HG02610 (cell line): Measurements from ENCODE around the gene ZFYVE26.
"Not testable (repeated sequence)": the region's sequence is repeated elsewhere in the genome, so short reads cannot be mapped to it uniquely, and the experiment has no call there.

Experiments used
- ATAC-seq: cut with Tn5 transposase; IDR thresholded peaks from one replicate; pipeline ENCODE4 v1.9.1; 2021; ENCODE audit warnings: mild to moderate bottlenecking, moderate library complexity; ENCODE audit not compliant: unreplicated experiment

Gene ZFYVE26

DNA sequence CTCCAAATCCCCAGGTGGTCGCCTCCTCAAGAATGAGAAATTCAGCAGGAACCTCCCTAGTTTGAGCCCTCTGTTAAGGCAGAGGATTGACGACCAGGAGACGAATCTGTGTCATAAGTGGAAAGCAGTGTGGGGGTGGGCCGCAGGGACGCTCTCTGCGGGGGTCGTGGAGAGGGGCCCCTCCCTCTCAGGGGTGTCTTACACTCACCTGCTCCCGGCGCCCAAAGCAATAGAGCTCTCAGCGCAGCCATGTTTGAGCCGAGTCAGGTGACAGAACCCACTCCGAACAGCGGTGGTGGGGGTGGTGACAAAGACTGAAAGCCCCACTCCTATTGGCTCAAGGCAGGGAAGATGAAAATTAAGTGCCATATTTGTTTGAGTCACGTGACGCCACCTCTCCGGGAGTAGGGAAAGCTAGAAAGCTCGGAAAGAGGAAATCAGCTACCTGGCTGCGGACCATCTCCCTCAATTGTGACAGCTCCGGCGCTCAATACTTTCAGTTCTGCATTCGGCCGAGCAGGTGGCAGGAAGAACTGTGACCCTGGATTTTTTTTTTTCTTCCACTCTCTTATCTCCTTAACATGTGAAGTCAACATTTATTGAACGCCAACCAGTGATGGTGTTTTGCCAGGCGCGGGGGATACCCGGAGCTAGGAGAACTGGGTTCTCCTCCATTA is at the start of gene ZFYVE26:
TSS of gene ZFYVE26 (minus strand) at position 265 of the 677 bp plus-strand sequence. CDS start 627 bp downstream, outside the sequence.
- ATAC-seq: peak; percentile 73

DNA sequence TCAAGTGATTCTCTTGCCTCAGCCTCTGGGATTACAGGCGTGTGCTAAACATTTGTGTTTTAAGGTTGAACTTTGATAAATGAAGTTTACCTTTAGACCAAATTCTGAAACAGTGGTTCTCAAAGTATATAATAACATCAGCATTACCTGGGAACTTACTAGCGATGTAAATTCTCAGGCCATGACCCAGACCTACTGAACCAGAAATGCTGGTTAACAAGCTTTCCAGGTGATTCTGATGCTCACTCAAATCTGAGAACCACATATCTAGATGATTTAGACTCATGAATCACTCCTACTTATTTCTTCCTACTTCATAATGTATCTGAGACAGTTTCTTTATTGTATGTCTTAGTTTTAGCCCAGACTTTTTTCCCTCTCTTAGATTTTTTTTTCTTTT is 46.8 kb upstream of the ZFYVE26 start:
- no peak for ATAC-seq

DNA sequence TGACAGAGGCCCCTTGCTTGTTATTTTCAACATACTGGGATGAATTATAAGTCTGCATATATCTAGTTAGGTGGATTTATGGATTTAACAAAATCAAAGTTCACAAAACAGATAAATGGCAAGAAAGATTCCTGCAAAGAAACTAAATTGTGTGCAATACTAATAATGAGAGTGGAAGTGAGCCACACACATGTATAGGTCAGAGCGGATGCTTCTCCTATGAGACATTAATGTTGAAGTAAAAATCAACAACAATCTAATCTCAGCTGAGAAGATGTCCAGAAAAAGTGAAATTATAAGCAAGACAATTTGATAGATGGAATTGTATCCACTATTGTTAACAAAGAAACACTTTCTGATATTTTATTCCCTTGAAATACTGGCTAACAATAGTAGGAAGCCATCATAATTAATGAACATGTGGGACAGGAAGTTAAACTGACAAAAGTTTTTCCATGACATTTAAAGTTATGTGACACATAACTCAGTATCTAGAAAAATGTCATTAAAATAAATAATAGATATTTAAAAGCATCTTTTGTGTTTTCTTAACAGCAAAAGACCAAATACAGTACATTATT is 42.9 kb upstream of the ZFYVE26 start:
- no peak for ATAC-seq

DNA sequence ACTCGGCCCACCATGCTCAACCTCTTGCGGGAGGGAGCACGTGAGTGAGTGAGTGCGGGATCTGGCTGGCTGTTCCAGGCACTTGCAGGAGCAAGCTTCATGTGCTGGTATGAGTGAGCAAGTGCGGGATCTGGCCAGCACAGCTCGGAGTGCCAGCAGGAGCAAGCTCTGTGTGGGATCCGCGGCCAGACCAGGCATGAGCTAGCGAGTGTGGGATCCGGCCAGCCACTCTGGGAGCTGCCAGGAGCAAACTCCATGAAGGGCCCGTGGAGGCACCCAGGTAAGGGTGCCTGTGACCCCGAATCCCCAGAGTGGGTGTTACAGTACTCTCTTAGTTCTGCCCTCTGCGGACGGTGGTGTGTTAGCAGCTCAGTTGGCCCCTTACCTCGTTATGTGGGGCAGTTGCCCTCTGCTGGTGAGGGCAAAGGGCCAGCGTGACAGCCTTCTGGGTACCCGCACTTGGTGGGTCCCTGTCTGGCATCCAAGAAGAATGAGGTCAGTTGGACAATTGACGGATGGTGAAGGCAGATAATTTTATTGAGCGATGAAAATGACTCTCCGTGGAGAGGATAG is 41.5 kb upstream of the ZFYVE26 start:
- no peak for ATAC-seq

DNA sequence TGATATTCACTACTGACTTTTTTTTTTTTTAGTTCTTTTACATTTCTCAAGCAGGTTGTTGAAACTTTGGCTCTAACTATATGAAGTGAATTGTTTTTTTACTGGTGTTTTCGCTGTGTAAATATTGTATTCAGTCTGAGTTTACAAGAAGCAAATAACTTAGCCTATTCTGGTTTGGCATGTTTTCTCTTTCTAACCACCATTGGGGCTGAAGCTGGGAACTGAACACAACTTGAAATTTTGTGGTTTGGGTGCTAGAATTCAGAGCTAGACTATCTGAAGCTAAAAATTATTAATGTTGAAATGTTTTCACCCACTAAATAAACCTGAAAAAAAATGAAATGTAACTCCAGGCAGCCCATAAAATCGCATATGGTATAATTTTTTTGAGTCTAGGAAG is 40.4 kb upstream of the ZFYVE26 start:
- no peak for ATAC-seq

DNA sequence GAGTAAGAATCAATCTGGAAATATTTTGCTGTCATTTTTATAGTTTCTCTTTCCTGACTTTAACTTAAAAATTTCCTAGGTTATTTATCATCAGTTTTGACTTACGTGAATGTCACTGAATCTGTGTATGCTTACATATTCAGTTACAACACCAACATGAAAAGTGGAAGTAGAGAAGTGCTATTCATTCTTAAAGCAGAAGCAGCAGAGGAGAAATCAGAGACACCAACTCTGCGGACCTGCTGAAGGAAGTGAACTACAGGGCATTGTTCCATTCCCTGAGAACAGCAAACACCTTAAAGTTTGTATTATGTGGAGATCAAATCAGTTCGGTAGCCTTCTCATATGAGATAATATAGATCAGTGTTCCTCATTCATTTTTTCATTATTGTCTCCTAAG is 37.3 kb upstream of the ZFYVE26 start:
- peak; percentile 40 for ATAC-seq

DNA sequence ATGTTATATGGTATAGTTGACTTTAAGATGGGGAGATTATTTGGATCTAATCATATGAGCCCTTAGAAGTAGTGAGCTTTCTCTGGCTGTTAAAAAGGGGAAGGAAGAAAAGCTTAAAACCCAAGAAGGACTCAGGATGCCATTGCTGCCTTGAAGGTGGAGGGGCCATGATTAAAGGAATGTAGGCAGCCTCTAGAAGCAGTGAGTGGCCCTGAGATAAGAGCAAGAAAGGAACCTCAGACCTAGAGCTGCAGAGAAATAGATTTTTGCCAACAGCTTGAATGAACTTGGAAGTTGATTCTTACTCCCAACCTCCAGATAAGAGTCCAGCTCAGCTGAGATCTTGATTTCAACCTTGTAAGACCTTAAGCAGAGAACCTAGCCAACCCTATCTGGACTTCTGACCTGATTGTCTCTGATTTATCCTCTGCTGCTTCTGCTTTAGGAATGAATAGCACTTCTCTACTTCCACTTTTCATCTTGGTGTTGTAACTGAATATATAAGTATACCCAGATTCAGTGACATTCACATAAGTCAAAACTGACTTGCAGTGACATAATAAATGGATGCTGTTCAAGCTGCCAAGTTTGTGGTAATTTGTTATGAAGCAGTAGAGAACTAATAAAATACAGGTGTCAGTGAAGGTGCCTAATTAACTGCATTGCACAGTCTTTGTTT is 36.7 kb upstream of the ZFYVE26 start:
- ATAC-seq: peak; percentile 82

DNA sequence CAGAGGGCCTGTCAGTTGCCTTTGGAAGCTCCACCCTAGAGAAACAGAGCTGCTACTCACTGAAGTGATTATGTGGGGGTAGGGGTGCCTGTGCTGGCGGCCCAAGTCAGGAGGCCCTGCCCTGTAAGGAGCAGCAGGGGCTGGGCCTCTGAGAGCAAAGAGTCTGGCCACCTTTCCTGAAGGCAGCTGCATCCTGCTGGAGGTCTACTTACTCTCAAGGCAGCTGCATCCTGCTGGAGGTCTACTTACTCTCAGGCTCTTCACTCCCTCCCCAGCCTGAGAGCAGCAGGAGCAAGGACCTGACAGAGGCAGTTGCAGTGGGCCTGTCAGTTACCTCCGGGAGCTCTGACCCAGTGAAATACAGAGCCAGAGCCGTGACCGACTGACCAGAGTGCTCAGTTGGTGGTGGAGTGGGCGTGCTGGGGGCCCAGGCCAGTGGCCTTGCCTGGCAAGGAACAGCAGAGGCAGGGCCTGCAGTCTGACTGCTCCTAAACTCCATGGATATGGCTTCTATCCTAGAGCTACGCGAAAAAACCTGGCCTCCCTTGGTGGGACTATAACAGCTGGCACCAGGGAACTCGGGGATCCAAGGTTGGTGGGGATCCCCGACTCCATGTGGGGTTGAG is 35.5 kb upstream of the ZFYVE26 start:
- no peak for ATAC-seq

DNA sequence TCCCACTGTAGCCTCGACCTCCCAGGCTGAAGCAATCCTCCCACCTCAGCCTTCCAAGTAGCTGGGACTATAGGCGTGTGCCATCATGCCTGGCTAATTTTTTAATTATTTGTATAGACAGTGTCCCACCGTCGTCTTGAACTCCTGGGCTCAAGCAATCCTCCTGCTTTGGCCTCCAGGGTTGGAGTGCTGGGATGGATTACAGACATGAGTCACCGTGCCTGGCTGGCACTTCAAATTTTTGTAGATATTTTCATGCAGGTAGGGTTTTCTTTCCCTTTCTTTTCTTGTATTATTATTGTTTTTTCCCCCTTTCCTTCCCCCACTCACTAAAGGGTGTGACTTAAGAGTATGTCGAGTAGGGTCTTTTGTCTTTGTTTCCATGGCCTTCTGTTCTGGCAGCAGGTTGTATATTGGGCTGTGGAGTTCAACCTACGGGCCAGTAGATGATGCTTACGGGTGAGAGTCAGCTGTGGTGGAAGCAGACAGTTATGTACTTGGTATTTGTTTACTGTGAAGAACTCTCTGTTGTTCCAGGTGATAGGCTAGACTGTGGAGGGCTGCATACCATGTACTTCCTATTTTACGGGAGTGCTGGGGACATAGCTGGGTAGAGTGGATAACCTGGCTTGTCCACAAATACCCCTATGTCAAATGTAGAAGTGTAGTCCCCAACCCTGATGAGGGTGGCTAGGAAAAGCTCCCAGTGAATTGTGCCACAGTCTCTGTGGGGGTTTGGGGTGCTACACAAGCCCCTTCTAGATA is 33.9 kb upstream of the ZFYVE26 start:
- no peak for ATAC-seq

DNA sequence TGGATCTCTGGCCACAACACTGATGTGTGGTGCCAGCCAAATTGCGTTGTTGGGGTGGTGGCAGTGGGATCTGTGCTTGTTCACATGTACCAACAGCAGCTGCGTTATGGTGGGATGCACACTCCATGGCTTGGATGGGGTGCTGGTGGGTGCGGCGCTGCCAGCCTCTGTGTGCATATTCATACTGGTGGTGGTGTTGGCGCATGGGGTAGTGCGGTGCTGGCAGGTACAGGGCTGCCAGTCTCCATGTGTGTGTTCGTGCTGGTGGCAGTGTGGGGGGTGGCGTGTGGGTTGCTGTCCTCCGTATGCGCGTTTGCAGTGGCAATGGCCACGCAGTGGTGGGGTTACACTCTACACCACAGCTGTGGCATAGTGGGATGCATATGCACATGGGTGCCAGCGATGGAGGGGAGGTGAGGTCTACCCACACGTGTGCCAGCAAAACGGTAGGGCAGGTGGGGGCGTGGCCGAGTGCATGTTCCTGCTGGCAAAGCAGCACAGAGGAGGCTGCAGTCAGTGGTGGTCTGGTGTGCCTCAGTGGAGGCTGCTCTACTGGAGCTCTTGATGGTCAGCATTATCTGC is 29.7 kb upstream of the ZFYVE26 start:
- no peak for ATAC-seq

DNA sequence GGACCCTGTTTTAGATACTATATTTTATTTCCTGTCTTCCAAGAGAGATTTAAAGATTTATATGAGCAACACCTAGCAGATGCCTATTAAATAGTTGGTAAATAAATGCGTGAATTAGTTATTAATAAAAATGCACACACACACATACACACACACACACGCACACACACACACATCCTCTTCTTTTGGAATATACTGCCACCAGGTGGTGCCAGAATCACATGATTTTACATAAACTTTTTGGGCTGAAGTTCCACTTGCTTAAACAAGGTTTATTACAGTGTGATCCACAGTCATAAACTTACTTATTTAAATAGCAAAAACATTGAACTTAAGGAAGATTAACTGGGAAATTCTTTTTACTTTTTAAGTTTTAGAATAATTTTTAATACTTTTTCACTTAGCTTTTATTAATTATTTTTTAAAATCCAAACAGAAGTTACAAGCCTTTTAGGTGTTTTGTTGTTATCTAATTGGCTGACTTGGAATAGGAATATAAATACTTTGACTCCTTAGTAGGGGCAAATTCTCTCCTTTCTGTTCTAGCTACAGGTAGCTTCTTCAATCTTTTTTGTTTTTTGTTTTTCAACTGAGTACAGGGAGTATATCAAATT is 20.7 kb upstream of the ZFYVE26 start:
- no peak for ATAC-seq

DNA sequence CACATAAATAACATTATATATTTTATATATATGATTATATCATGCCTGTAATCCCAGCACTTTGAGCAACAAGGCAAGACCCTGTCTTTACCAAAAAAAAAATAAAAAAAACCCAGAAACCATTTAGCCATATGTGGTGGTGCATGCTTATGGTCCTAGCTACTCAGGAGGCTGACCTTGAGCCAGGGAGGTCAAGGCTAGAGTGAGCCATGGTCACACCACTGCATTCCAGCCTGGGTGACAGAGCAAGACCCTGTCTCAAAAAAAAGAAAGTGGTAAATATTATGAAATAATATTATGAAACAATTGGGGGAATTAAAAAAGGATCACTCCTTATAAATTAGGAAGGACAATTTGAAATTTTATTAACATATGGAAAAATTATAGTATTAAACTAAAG is 19.2 kb upstream of the ZFYVE26 start:
- no peak for ATAC-seq

DNA sequence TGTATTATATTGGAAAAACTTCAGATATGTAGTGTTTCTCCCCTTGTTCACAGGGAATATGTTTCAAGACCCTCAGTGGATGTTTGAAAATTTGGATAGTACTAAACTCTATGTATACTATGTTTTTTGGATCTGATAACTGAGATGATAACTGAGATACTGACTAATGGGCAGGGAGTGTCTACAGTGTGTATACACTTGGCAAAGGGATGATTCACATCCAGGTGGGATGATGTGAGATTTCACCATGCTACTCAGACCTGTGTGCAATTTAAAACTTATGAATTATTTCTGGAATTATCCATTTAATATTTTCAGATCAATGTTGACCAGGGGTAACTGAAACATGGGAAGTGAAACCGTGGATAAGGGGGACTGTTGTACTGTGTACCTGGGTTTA is 17.0 kb upstream of the ZFYVE26 start:
- ATAC-seq: no peak

DNA sequence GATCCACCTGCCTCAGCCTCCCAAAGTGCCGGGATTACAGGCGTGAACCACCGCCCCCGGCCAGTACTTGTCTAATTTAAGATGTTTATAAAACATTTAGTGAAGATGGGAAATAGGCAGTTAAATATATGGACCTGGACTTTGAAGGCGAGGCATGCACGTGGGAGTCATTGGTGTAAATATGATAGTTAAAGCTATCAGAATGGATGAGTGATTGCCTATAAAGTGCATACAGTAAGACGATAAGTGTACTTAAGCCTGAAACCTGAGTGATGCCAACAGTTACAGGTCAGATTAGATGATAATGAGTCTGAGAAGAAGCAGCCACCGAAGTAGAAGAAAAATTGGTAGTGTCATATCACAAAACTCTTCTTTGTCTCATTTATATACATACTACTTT is 14.7 kb upstream of the ZFYVE26 start:
- ATAC-seq: no peak

DNA sequence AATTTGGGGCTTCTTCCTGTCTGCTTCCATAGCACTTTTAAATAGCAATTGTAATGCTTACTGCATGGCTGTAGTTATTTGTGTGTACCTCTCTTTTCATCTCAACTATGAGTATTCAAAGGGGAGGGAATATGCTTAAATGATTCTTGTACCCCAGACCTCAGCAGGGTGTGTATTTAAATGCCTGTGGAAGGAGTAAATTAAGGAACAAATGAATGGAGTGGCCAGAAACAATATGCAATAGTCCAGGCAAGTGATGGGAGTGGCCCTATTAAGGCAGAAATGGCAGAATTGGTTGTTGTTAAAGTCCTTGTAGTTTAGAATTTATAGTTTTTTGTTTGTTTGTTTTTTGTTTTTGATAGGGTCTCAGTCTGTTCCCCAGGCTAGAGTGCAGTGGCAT is 4.7 kb upstream of the ZFYVE26 start:
- no peak for ATAC-seq

DNA sequence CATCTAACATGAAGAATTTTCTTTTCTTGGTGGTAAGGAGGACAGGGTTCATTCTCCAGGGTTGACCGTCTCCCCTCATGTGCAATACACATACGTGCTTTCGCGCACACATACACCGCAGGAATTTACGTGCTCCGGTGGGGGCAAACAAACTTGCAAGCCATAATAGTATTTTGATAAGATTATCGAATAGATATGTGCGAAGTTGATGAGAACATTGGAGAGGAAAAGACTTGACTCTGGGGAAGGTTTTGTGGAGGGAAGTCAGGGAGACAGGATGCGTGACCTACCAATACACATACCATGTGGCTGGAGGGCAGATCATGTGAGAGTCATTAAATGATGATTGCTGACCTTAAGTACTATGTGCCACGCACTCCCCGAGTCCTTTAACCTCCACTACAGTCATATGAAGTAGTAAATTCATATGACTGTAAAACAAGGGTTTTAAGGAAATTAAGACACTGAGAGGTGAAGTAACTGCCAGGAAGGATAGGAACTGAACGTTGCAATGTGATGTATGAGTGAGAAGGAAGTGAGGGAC is 4.1 kb upstream of the ZFYVE26 start:
- ATAC-seq: no peak

DNA sequence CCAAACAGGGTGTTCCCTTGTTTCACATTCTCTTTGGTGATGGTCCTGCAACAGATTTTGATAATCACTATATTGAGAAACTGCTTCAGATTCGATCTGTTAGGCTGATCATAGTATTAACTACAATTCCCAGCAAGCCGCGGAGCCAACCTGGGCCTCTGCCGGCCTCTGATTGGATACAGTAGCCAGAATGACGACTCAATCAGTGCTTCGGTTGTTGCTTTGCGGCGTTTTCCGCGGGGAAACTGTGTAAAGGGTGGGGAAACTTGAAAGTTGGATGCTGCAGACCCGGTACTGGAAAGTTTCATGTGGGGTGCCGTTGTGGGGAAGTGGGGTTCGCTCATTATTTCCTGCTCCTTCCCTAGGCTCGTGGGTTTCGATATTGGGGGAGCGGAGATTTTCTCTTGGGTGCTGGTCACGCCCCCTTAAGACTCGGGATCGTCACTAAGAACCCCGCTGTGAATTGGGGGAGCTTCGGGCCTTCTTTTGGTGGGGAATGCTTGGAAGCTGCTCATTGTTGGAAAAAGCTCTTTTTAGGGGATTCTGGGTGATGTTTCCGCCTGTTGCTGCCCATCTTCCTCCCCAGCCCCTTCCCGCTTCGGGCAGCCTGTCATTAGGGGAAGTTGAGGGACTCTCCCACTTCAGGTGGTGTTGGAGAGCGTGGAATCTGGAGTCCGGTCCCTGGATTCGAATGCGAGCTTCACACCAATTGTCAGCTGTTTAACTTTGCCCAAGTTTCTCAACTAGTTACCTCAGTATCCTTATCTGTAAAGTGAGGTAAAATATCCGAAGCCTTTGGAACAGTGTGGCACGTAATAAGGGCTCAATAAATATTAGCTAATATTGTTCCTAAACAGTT is 3.4 kb upstream of the ZFYVE26 start, which contains the start of gene RAD51B:
TSS of gene RAD51B (plus strand) at position 217 of the 859 bp plus-strand sequence.
- ATAC-seq: peak; percentile 65

DNA sequence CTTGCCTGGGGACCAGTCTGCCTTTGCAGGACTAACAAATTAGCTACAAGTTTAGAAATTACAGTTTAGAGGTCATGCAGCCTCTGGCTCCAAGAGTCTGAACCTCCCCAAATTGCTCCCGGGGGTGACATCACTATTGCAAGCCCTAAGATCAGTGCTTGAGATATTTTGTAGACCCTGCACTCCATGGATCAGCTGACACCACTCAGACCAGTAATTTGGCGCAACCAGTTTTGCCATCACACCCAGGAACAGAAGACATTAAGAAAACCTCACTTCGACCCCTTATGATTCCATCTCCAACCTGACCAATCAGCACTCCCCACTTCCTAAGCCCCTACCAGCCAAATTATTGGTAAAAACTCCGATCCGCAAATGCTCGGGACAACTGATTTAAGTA is 2.1 kb upstream of the ZFYVE26 start:
- ATAC-seq: not testable (repeated sequence)
